ENCODE data around the gene PCCA. TPM values are rescaled to one million over a fixed set of nuclear protein-coding genes. Genes with fewer than 3 reads are reported as not detected.

PCCA gene
- polyA plus RNA-seq, 2 of the 4 experiments (the other 2 are of a cell fraction): 13.2 to 13.7 TPM

GRCh38 chr13:100106705-100107104 is 17.8 kb downstream of the PCCA start:
- WGBS (ENCODE audit: missing lambda C conversion rate): 96% methylated on average over 4 of the region's 4 CpGs
- no peak for DNase-seq (ENCODE audit: low read depth in 1 of 2, low spot score in 1 of 2)
- Histone ChIP-seq H3K9me3 (no peaks in the 10 kb centered on the region), H3K27ac (no peak overlapping the region), H3K4me3 (no peak overlapping the region), H3K4me1 (peaks cover 11% of the 10 kb centered on the region; the same call in 2 of the 3 replicates), H3K4me2 (no peak overlapping the region)
- FAIRE-seq: no peak
- TF ChIP-seq HDAC2 (IDR thresholded peaks at IDR 0.05) (no peak), EHF (CRISPR knock-in tag; IDR thresholded peaks at IDR 0.05) (no peak), POLR2A (IDR thresholded peaks at IDR 0.05; ENCODE audit: low read length) (no peak), ZNF302 (CRISPR knock-in tag; IDR thresholded peaks at IDR 0.05) (no peak), USF2 (IDR thresholded peaks at IDR 0.05) (no peak), POLR2AphosphoS2 (conservative IDR thresholded peaks at IDR 0.05; ENCODE audit: low read length) (no peak), JUN (IDR thresholded peaks at IDR 0.05) (no peak), CHD4 (IDR thresholded peaks at IDR 0.05; ENCODE audit: borderline replicate concordance) (no peak), RCOR1 (IDR thresholded peaks at IDR 0.05; ENCODE audit: low read depth, low read length) (no peak), MAZ (IDR thresholded peaks at IDR 0.05; ENCODE audit: borderline replicate concordance, low read depth, low read length) (no peak), EP300 (IDR thresholded peaks at IDR 0.05) (no peak), RARB (CRISPR knock-in tag; IDR thresholded peaks at IDR 0.05) (no peak), CEBPB (IDR thresholded peaks at IDR 0.05) (no peak), EHMT2 (IDR thresholded peaks at IDR 0.05; ENCODE audit: low read depth) (no peak), CBX8 (IDR thresholded peaks at IDR 0.05) (no peak), GATA3 (IDR thresholded peaks at IDR 0.05; ENCODE audit: borderline replicate concordance) (no peak), KDM1A (IDR thresholded peaks at IDR 0.05; ENCODE audit: low read depth) (no peak), ZC3H11A (IDR thresholded peaks at IDR 0.05) (no peak), MYC (IDR thresholded peaks at IDR 0.05; ENCODE audit: borderline replicate concordance, low read length) (no peak)
- POLR2A ChIA-PET: no interaction called here
- no peak for ATAC-seq
- CTCF ChIA-PET: interaction anchor here (0.6 kb wide), 1 partner anchor 85 kb away, joined by 3 read pairs; no protein-coding TSS in a partner anchor

- CTCF ChIA-PET: no interaction called here
- no peak for ATAC-seq
- 69% methylated on average over 3 of the region's 3 CpGs for WGBS (ENCODE audit: missing lambda C conversion rate)
Measured at GRCh38 chr13:100108913-100109507, 20.1 kb downstream of the PCCA start.

More at GRCh38 chr13:100108913-100109507, 20.1 kb downstream of the PCCA start:
- TF ChIP-seq POLR2A (IDR thresholded peaks at IDR 0.05; ENCODE audit: low read length) (no peak), HES2 (IDR thresholded peaks at IDR 0.05) (no peak), ELK1 (IDR thresholded peaks at IDR 0.05; ENCODE audit: low read depth, low read length) (no peak), BCL3 (IDR thresholded peaks at IDR 0.05) (no peak), ESRRA (IDR thresholded peaks at IDR 0.05; ENCODE audit: borderline replicate concordance, low read length) (no peak)
- H3K4me1 ChIP-seq: peaks cover 22% of the 10 kb centered on the region; the same call in 2 of the 3 replicates
- H3K4me2 ChIP-seq: no peak overlapping the region
- FAIRE-seq (no peak), DNase-seq (ENCODE audit: low read depth in 1 of 2, low spot score in 1 of 2) (no peak)
- no peak overlapping the region for H3K27ac ChIP-seq
- H3K9me3 ChIP-seq: no peaks in the 10 kb centered on the region
- H3K4me3 ChIP-seq: no peak overlapping the region
- POLR2A ChIA-PET: no interaction called here

Data from A549 (cell line).